ENCODE measurements around the gene MYBPC2.

Gene MYBPC2

GRCh38 chr19:50485284-50485955 is 52.7 kb downstream of the MYBPC2 start:
- Histone ChIP-seq H3K9me3 (ENCODE audit: control insufficient read depth, insufficient read depth, low read length) (peaks cover 14% of the 10 kb centered on the region), H3K4me1 (ENCODE audit: control insufficient read depth, insufficient read depth, low read length) (no peaks in the 10 kb centered on the region), H3K27ac (ENCODE audit: low read depth, low read length) (no peak overlapping the region), H3K27me3 (ENCODE audit: control insufficient read depth, insufficient read depth, low read length) (peaks cover 27% of the 10 kb centered on the region), H3K9ac (ENCODE audit: low read depth, low read length) (no peak overlapping the region), H3K4me3 (ENCODE audit: low read depth, low read length) (no peak overlapping the region), H3K36me3 (ENCODE audit: control insufficient read depth, insufficient read depth, low read length) (peaks cover 20% of the 10 kb centered on the region)

GRCh38 chr19:50486823-50487515 is 54.3 kb downstream of the MYBPC2 start:
- H3K9me3 ChIP-seq (ENCODE audit: control insufficient read depth, insufficient read depth, low read length): peaks cover 14% of the 10 kb centered on the region
- peaks cover 41% of the 10 kb centered on the region for H3K27me3 ChIP-seq (ENCODE audit: control insufficient read depth, insufficient read depth, low read length)
- no peak overlapping the region for H3K4me3 ChIP-seq (ENCODE audit: low read depth, low read length)
- H3K36me3 ChIP-seq (ENCODE audit: control insufficient read depth, insufficient read depth, low read length): peaks cover 6% of the 10 kb centered on the region; the same call in 1 of the 2 replicates
- no peak overlapping the region for H3K9ac ChIP-seq (ENCODE audit: low read depth, low read length)
- H3K4me1 ChIP-seq (ENCODE audit: control insufficient read depth, insufficient read depth, low read length): no peaks in the 10 kb centered on the region
- no peak overlapping the region for H3K27ac ChIP-seq (ENCODE audit: low read depth, low read length)

GRCh38 chr19:50488389-50489194 is 55.9 kb downstream of the MYBPC2 start:
- H3K9me3 ChIP-seq (ENCODE audit: control insufficient read depth, insufficient read depth, low read length): peaks cover 14% of the 10 kb centered on the region
- no peak overlapping the region for H3K27ac ChIP-seq (ENCODE audit: low read depth, low read length)
- H3K9ac ChIP-seq (ENCODE audit: low read depth, low read length): no peak overlapping the region
- H3K27me3 ChIP-seq (ENCODE audit: control insufficient read depth, insufficient read depth, low read length): peaks cover 58% of the 10 kb centered on the region
- no peaks in the 10 kb centered on the region for H3K36me3 ChIP-seq (ENCODE audit: control insufficient read depth, insufficient read depth, low read length)
- no peaks in the 10 kb centered on the region for H3K4me1 ChIP-seq (ENCODE audit: control insufficient read depth, insufficient read depth, low read length)
- H3K4me3 ChIP-seq (ENCODE audit: low read depth, low read length): no peak overlapping the region

- Histone ChIP-seq H3K4me3 (ENCODE audit: low read depth, low read length) (no peak overlapping the region), H3K9ac (ENCODE audit: low read depth, low read length) (no peak overlapping the region), H3K9me3 (ENCODE audit: control insufficient read depth, insufficient read depth, low read length) (peaks cover 14% of the 10 kb centered on the region), H3K4me1 (ENCODE audit: control insufficient read depth, insufficient read depth, low read length) (no peaks in the 10 kb centered on the region), H3K27me3 (ENCODE audit: control insufficient read depth, insufficient read depth, low read length) (peaks cover 65% of the 10 kb centered on the region), H3K36me3 (ENCODE audit: control insufficient read depth, insufficient read depth, low read length) (no peaks in the 10 kb centered on the region), H3K27ac (ENCODE audit: low read depth, low read length) (no peak overlapping the region)
These were observed 56.8 kb downstream of the MYBPC2 start for GRCh38 chr19:50489461-50490011.

GRCh38 chr19:50490411-50490811 is 57.7 kb downstream of the MYBPC2 start:
- H3K27ac ChIP-seq (ENCODE audit: low read depth, low read length): no peak overlapping the region
- peaks cover 74% of the 10 kb centered on the region for H3K27me3 ChIP-seq (ENCODE audit: control insufficient read depth, insufficient read depth, low read length)
- H3K4me3 ChIP-seq (ENCODE audit: low read depth, low read length): no peak overlapping the region

GRCh38 chr19:50490991-50491472 is 58.3 kb downstream of the MYBPC2 start:
- Histone ChIP-seq H3K4me1 (ENCODE audit: control insufficient read depth, insufficient read depth, low read length) (no peaks in the 10 kb centered on the region), H3K4me3 (ENCODE audit: low read depth, low read length) (no peak overlapping the region), H3K27me3 (ENCODE audit: control insufficient read depth, insufficient read depth, low read length) (peaks cover 75% of the 10 kb centered on the region), H3K9ac (ENCODE audit: low read depth, low read length) (no peak overlapping the region), H3K9me3 (ENCODE audit: control insufficient read depth, insufficient read depth, low read length) (peaks cover 7% of the 10 kb centered on the region), H3K27ac (ENCODE audit: low read depth, low read length) (no peak overlapping the region), H3K36me3 (ENCODE audit: control insufficient read depth, insufficient read depth, low read length) (no peaks in the 10 kb centered on the region)

More at GRCh38 chr19:50490411-50490811, 57.7 kb downstream of the MYBPC2 start:
- Histone ChIP-seq H3K9ac (ENCODE audit: low read depth, low read length) (no peak overlapping the region), H3K4me1 (ENCODE audit: control insufficient read depth, insufficient read depth, low read length) (no peaks in the 10 kb centered on the region), H3K36me3 (ENCODE audit: control insufficient read depth, insufficient read depth, low read length) (no peaks in the 10 kb centered on the region), H3K9me3 (ENCODE audit: control insufficient read depth, insufficient read depth, low read length) (peaks cover 13% of the 10 kb centered on the region)

- Histone ChIP-seq H3K27ac (ENCODE audit: low read depth, low read length) (no peak overlapping the region), H3K27me3 (ENCODE audit: control insufficient read depth, insufficient read depth, low read length) (peaks cover 81% of the 10 kb centered on the region), H3K9ac (ENCODE audit: low read depth, low read length) (no peak overlapping the region)
These were observed 59.8 kb downstream of the MYBPC2 start for GRCh38 chr19:50492303-50493052.

GRCh38 chr19:50493171-50493570 is 60.5 kb downstream of the MYBPC2 start:
- no peaks in the 10 kb centered on the region for H3K9me3 ChIP-seq (ENCODE audit: control insufficient read depth, insufficient read depth, low read length)
- H3K4me3 ChIP-seq (ENCODE audit: low read depth, low read length): no peak overlapping the region
- H3K9ac ChIP-seq (ENCODE audit: low read depth, low read length): no peak overlapping the region
- no peak overlapping the region for H3K27ac ChIP-seq (ENCODE audit: low read depth, low read length)
- no peaks in the 10 kb centered on the region for H3K36me3 ChIP-seq (ENCODE audit: control insufficient read depth, insufficient read depth, low read length)
- peaks cover 84% of the 10 kb centered on the region for H3K27me3 ChIP-seq (ENCODE audit: control insufficient read depth, insufficient read depth, low read length)
- H3K4me1 ChIP-seq (ENCODE audit: control insufficient read depth, insufficient read depth, low read length): no peaks in the 10 kb centered on the region

More at GRCh38 chr19:50492303-50493052, 59.8 kb downstream of the MYBPC2 start:
- Histone ChIP-seq H3K4me1 (ENCODE audit: control insufficient read depth, insufficient read depth, low read length) (no peaks in the 10 kb centered on the region), H3K36me3 (ENCODE audit: control insufficient read depth, insufficient read depth, low read length) (no peaks in the 10 kb centered on the region), H3K9me3 (ENCODE audit: control insufficient read depth, insufficient read depth, low read length) (no peaks in the 10 kb centered on the region), H3K4me3 (ENCODE audit: low read depth, low read length) (no peak overlapping the region)

- Histone ChIP-seq H3K36me3 (ENCODE audit: control insufficient read depth, insufficient read depth, low read length) (no peaks in the 10 kb centered on the region), H3K27ac (ENCODE audit: low read depth, low read length) (no peak overlapping the region), H3K9ac (ENCODE audit: low read depth, low read length) (no peak overlapping the region), H3K4me1 (ENCODE audit: control insufficient read depth, insufficient read depth, low read length) (no peaks in the 10 kb centered on the region), H3K27me3 (ENCODE audit: control insufficient read depth, insufficient read depth, low read length) (peaks cover 86% of the 10 kb centered on the region), H3K9me3 (ENCODE audit: control insufficient read depth, insufficient read depth, low read length) (no peaks in the 10 kb centered on the region), H3K4me3 (ENCODE audit: low read depth, low read length) (no peak overlapping the region)
These were observed 61.7 kb downstream of the MYBPC2 start for GRCh38 chr19:50494186-50495019.
